HG02884 (cell line): ENCODE data around the gene TOPORS.
A peak's percentile ranks its signal among the peaks of the same experiment; 100 is the strongest.
"Not testable (repeated sequence)": the region's sequence is repeated elsewhere in the genome, so short reads cannot be mapped to it uniquely, and the experiment has no call there.

Experiments
- ATAC-seq: cut with Tn5 transposase; IDR thresholded peaks from one replicate; pipeline ENCODE4 v1.9.1; 2021; ENCODE audit warnings: mild to moderate bottlenecking, moderate library complexity; ENCODE audit not compliant: unreplicated experiment

Gene TOPORS

GRCh38 chr9:32552172-32552872 lies at the start of gene TOPORS, which contains the start of gene SMIM27:
Gene TOPORS, minus strand, starts transcription at chr9:32552586. Its CDS starts 150 bp downstream, at chr9:32552436.
Gene SMIM27, plus strand, starts transcription at chr9:32552327. Its CDS starts 108 bp downstream, at chr9:32552435.
- peak; percentile 69 for ATAC-seq

- ATAC-seq = not testable (repeated sequence)
Measured at GRCh38 chr9:32599021-32599420, 46.6 kb upstream of the TOPORS start.

- no peak for ATAC-seq
Measured at GRCh38 chr9:32596936-32597335, 44.5 kb upstream of the TOPORS start.

GRCh38 chr9:32596096-32596865 lies 43.9 kb upstream of the TOPORS start:
- ATAC-seq = no peak

GRCh38 chr9:32590898-32591297 lies 38.5 kb upstream of the TOPORS start:
- no peak for ATAC-seq

GRCh38 chr9:32590476-32590875 lies 38.1 kb upstream of the TOPORS start:
- no peak for ATAC-seq

GRCh38 chr9:32589083-32589723 lies 36.8 kb upstream of the TOPORS start:
- ATAC-seq = no peak

- no peak for ATAC-seq
Measured at GRCh38 chr9:32587901-32588300, 35.5 kb upstream of the TOPORS start.

GRCh38 chr9:32584784-32585183 lies 32.4 kb upstream of the TOPORS start:
- ATAC-seq = no peak

GRCh38 chr9:32581512-32582143 lies 29.2 kb upstream of the TOPORS start:
- no peak for ATAC-seq

- no peak for ATAC-seq
Measured at GRCh38 chr9:32580631-32581300, 28.4 kb upstream of the TOPORS start.

GRCh38 chr9:32579706-32580331 lies 27.4 kb upstream of the TOPORS start:
- ATAC-seq = no peak

- ATAC-seq = no peak
Measured at GRCh38 chr9:32578976-32579375, 26.6 kb upstream of the TOPORS start.

GRCh38 chr9:32577316-32577715 lies 24.9 kb upstream of the TOPORS start:
- no peak for ATAC-seq

- no peak for ATAC-seq
Measured at GRCh38 chr9:32574858-32575257, 22.5 kb upstream of the TOPORS start.

GRCh38 chr9:32573821-32574220 lies 21.4 kb upstream of the TOPORS start:
- ATAC-seq = no peak

- peak; percentile 77 for ATAC-seq
Measured at GRCh38 chr9:32572900-32573523, 20.6 kb upstream of the TOPORS start, which contains the start of gene NDUFB6. Gene NDUFB6, minus strand, starts transcription at chr9:32573159. Its CDS starts 99 bp downstream, at chr9:32573060.

- peak; percentile 87 for ATAC-seq
Measured at GRCh38 chr9:32571969-32572899, 19.8 kb upstream of the TOPORS start.

GRCh38 chr9:32570262-32570661 lies 17.9 kb upstream of the TOPORS start:
- ATAC-seq = no peak
